ENCODE data around the gene GALNT2. TPM values are rescaled to one million over a fixed set of nuclear protein-coding genes. Genes with fewer than 3 reads are reported as not detected.
A peak's percentile ranks its signal among the peaks of the same experiment; 100 is the strongest.

GALNT2 gene
- total RNA-seq, result 67.0 and 69.5 TPM in 2 replicates

- H3K4me3 ChIP-seq (ENCODE audit: low read depth, low read length), result peak within 1 kb of the TSS; percentile 90
- DNase-seq (ENCODE audit: low read depth), result peak; percentile 85
- no peak for TF ChIP-seq CTCF (IDR thresholded peaks at IDR 0.05; ENCODE audit: insufficient read depth, low read depth, low read length)
Observed at GRCh38 chr1:230066466-230067404, at the start of gene GALNT2. GALNT2 (plus strand) TSS chr1:230067238; CDS start chr1:230067281, 43 bp downstream.

- no peak for DNase-seq (ENCODE audit: low read depth)
- TF ChIP-seq CTCF (IDR thresholded peaks at IDR 0.05; ENCODE audit: insufficient read depth, low read depth, low read length), result no peak
- no peak overlapping the region for H3K4me3 ChIP-seq (ENCODE audit: low read depth, low read length)
Observed at GRCh38 chr1:230020451-230020850, 46.6 kb upstream of the GALNT2 start.

- no peak for TF ChIP-seq CTCF (IDR thresholded peaks at IDR 0.05; ENCODE audit: insufficient read depth, low read depth, low read length)
- H3K4me3 ChIP-seq (ENCODE audit: low read depth, low read length), result no peak overlapping the region
- no peak for DNase-seq (ENCODE audit: low read depth)
Observed at GRCh38 chr1:230022666-230023380, 44.2 kb upstream of the GALNT2 start.

- H3K4me3 ChIP-seq (ENCODE audit: low read depth, low read length), result no peak overlapping the region
- no peak for DNase-seq (ENCODE audit: low read depth)
- TF ChIP-seq CTCF (IDR thresholded peaks at IDR 0.05; ENCODE audit: insufficient read depth, low read depth, low read length), result no peak
Observed at GRCh38 chr1:230025686-230026085, 41.4 kb upstream of the GALNT2 start.

GRCh38 chr1:230026139-230026538 lies 40.9 kb upstream of the GALNT2 start:
- H3K4me3 ChIP-seq (ENCODE audit: low read depth, low read length), result no peak overlapping the region
- DNase-seq (ENCODE audit: low read depth), result no peak
- no peak for TF ChIP-seq CTCF (IDR thresholded peaks at IDR 0.05; ENCODE audit: insufficient read depth, low read depth, low read length)

- H3K4me3 ChIP-seq (ENCODE audit: low read depth, low read length), result no peak overlapping the region
- TF ChIP-seq CTCF (IDR thresholded peaks at IDR 0.05; ENCODE audit: insufficient read depth, low read depth, low read length), result no peak
- peak; percentile 3 for DNase-seq (ENCODE audit: low read depth)
Observed at GRCh38 chr1:230026572-230026971, 40.5 kb upstream of the GALNT2 start.
